ENCODE data around the gene C2orf68.
"Not testable (repeated sequence)": the region's sequence is repeated elsewhere in the genome, so short reads cannot be mapped to it uniquely, and the experiment has no call there.

C2orf68 gene

DNA sequence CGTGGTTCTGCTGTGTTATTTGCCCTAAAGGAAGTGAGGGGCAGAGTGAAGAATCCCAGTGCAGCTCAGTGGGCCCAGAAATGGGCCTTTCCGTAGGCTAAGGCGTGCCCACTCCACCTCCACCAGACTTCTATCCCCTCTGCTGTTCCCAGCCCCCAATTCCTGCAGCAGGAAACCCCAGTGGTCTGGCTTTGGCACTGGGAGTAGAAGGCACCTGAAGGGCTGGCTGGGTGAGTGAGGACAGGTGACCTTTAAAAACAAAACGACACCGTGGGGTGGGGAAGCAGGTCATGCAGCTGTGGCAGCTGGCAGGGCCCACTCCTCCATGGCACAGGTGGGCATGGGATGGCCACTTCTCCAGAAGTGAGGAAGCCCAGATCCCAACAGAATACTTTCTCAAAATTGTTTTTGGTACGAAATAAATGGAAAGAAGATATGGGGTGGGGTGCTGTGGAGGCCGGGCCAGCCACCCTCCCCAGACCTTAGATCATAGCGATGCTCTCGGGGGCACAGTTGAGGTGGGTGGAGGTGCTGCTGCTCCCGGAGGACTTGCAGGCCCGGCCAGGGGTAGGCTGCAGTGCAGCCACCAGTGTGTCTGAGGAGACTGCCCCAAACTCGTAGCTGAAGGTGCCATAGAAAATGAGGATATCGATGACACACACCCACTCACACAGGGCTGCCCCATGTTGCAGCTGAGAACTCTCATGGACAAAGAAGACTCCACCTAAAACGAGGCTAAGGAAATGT lies 13.1 kb downstream of the C2orf68 start:
- no peak for DNase-seq (ENCODE audit: low read depth)

DNA sequence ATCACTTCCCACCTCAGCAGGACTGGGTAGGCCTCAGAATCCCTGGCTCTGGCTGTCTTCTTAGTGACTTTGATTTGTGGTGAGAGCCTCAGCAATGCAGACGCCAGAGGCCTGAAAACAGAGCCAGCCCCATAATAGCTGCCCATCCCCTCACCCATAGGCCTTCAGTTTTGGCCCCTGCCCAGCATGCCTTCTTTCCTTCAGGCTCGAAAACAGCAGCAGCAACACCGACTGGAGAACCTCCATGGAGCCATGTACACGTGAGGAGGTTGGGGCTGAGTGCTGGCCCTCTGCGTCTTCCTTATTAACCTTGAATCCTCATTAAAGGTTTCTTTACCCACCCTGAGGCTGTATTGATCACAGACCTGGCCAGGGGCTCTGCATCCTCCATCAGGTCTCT lies 14.6 kb downstream of the C2orf68 start:
- no peak for DNase-seq (ENCODE audit: low read depth)

GRCh38 chr2:85596486-85597143 lies 15.3 kb downstream of the C2orf68 start:
- no peak for DNase-seq (ENCODE audit: low read depth)

DNA sequence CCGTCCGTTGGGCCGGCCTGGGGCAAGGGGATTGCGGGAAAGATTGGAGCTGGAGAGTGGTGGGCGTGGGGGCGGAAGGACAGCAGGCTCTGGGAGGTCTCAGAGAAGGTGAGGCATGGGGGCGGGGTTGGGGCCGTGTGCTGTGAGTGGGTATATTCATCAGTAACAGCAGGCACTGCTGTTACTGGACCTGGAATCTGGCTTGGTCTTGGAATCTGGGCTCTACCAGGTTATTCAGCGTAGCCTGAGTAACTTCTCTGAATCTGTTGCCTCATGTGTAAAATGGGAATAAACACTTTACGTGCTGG lies 15.9 kb downstream of the C2orf68 start:
- DNase-seq (ENCODE audit: low read depth) = no peak

GRCh38 chr2:85595301-85596025 lies 16.4 kb downstream of the C2orf68 start, which contains the start of gene RNF181:
TSS of gene RNF181 (plus strand) at chr2:85595745. CDS start at chr2:85595764, 19 bp downstream.
- peak; percentile 75 for DNase-seq (ENCODE audit: low read depth)

- no peak for DNase-seq (ENCODE audit: low read depth)
Observed at GRCh38 chr2:85594715-85595300, 17.1 kb downstream of the C2orf68 start.

DNA sequence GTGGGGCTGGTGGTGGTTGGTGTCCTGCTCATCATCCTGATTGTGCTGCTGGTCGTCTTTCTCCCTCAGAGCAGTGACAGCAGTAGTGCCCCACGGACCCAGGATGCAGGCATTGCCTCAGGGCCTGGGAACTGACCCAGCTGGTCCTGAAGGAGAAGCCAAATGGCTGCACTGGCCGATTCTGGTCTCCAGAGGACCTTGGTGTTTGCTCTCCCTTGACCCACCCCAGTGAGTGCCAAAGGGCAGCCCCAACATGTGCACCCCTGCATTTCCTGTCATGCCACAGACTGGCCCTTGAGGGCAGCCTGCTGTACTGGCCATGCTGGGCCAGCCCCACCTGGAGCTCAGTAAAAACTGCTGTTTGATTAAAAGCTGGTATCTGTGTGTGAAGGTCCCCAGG lies 18.8 kb downstream of the C2orf68 start:
- no peak for DNase-seq (ENCODE audit: low read depth)

DNA sequence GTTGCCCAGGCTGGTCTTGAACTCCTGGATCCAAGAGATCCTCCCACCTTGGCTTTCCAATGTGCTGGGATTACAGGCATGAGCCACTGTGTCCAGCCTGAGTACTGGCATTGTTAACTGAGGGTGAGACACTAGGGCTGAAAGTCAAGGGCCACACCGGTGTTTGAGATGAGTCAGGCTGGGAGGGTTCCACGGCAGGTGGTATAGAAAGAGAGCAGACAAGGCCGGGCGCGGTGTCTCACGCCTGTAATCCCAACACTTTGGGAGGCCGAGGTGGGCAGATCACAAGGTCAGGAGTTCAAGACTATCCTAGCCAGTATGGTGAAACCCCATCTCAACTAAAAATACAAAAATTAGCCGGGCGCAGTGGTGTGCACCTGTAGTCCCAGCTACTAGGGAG lies 19.6 kb downstream of the C2orf68 start:
- DNase-seq (ENCODE audit: low read depth) = not testable (repeated sequence)

- DNase-seq (ENCODE audit: low read depth) = no peak
Observed at GRCh38 chr2:85591563-85591962, 20.3 kb downstream of the C2orf68 start.

GRCh38 chr2:85590950-85591349 lies 20.9 kb downstream of the C2orf68 start:
- DNase-seq (ENCODE audit: low read depth) = no peak

GRCh38 chr2:85589982-85590791 lies 21.7 kb downstream of the C2orf68 start:
- no peak for DNase-seq (ENCODE audit: low read depth)

- no peak for DNase-seq (ENCODE audit: low read depth)
Observed at GRCh38 chr2:85589181-85589580, 22.7 kb downstream of the C2orf68 start.

DNA sequence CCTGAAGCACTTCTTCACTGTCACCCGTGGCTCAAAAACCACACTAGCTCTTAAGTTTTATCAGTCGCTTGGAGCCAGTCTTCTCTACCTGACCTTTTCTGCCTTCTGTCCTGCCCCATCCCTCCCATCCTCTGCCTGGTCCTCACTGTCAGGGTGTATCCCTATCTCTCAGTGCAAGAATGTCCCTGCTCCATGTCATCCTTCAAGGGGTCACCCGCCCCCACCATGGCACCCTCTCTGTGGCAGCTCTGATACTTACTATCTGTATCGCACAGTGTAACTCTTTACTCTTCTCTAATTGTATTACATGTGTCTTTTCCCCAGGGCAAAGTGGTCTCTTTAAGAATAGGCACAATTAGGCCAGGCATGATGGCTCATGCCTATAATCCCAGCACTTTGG lies 23.2 kb downstream of the C2orf68 start:
- DNase-seq (ENCODE audit: low read depth) = no peak

GRCh38 chr2:85588236-85588635 lies 23.6 kb downstream of the C2orf68 start:
- DNase-seq (ENCODE audit: low read depth) = no peak

- no peak for DNase-seq (ENCODE audit: low read depth)
Observed at GRCh38 chr2:85585781-85586105, 26.1 kb downstream of the C2orf68 start.

- peak; percentile 8 for DNase-seq (ENCODE audit: low read depth)
Observed at GRCh38 chr2:85584857-85585780, 26.7 kb downstream of the C2orf68 start.

DNA sequence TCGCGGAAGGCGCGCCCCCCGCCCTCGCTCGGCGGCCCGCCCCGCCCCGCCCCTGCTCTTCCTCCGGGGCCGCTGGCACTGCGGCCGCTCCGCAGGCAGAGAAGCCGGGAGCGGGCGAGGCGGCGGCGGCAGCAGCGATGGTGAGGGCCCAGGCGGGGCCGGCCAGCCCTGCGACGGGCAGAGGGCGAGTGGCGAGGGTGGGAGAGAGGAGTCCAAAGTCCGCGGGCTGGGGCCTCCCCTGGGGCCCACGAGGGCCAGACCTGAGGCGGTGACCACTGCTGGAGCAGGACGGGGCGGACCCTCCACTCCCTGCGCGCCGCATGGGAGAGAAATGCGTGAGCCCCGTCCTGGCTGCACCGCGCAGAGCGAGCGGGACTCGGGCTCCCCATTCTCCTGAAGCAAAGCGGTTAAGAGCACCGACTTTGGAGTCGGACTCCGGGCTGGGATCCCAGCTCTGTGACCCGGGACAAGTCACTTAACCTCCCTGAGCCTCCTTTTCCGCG lies 27.5 kb downstream of the C2orf68 start, which contains the start of gene VAMP5:
Gene VAMP5, plus strand, starts transcription at position 78 of the 503 bp plus-strand sequence. Its CDS starts 60 bp downstream, at position 138.
- peak; percentile 32 for DNase-seq (ENCODE audit: low read depth)

- DNase-seq (ENCODE audit: low read depth) = no peak
Observed at GRCh38 chr2:85583667-85584353, 28.1 kb downstream of the C2orf68 start.

DNA sequence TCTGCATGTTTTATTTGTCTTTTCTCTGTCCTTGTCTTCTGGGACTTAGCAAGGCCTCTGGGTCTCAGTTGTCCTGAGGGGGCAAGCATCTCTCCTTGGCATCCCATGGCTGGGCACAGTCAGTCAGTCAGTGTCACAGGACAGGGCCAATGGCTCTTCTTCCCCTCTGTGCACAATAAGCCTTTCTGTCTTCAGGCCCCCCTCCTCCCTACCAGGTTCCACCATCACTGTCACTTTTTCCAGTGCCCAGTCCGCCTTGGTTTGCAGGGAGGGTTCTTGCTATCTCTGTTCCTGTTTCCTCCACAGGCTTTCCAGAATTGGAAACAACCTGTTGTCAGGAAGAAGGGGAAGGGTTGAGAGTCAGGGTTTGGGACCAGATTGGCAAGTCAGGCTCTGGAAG lies 29.4 kb downstream of the C2orf68 start:
- no peak for DNase-seq (ENCODE audit: low read depth)

GRCh38 chr2:85580206-85580605 lies 31.7 kb downstream of the C2orf68 start:
- DNase-seq (ENCODE audit: low read depth) = no peak

Data from stimulated activated CD8-positive, alpha-beta memory T cell treated with anti-CD3 and anti-CD28 coated beads, Interleukin-12 subunit alpha, Interleukin-12 subunit beta, amount 100 ng/mL, for 4 hours (primary cell).